Uterus (tissue), 4 donors: Measurements from ENCODE around the gene BICD1. TPM values are rescaled to one million over a fixed set of nuclear protein-coding genes. Genes with fewer than 3 reads are reported as not detected.

ENCODE experiments used
- DNase-seq, 2 donors: peaks; one replicate each; pipeline ENCODE4 v3.0.0-alpha.2; 2019 to 2020
- H3K27ac ChIP-seq, 2 donors: fragments of 200-600 bp; sonication (generic); 1 replicate in 1 of 2; 2 replicates in 1 of 2; pipeline ENCODE4 v1.5.1; 2016 to 2018
- H3K27me3 ChIP-seq, 2 donors: fragments of 200-600 bp; sonication (generic); one replicate each; pipeline ENCODE4 v1.5.1; 2018 to 2019; ENCODE audit warnings: control low read depth in 1 of 2
- H3K36me3 ChIP-seq, 2 donors: fragments of 200-600 bp; sonication (generic); one replicate each; pipeline ENCODE4 v1.5.1; 2019; ENCODE audit warnings: control low read depth in 1 of 2
- H3K4me1 ChIP-seq, 2 donors: fragments of 200-600 bp; sonication (generic); one replicate each; pipeline ENCODE4 v1.5.1; 2018 to 2019; ENCODE audit warnings: control low read depth in 1 of 2
- H3K4me3 ChIP-seq, 2 donors: fragments of 200-600 bp; sonication (generic); 1 replicate in 1 of 2; 2 replicates in 1 of 2; pipeline ENCODE4 v1.5.1; 2018 to 2019; ENCODE audit warnings: mild to moderate bottlenecking in 1 of 2
- H3K9me3 ChIP-seq, 2 donors: fragments of 200-600 bp; sonication (generic); one replicate each; pipeline ENCODE4 v1.5.1; 2019; ENCODE audit warnings: control low read depth in 1 of 2
- POLR2A ChIP-seq, 2 donors: fragments of 450-650 bp; IDR thresholded peaks; one replicate each; pipeline ENCODE4 v1.6.1; 2016; ENCODE audit warnings: antibody characterized with exemption in 2 of 2, mild to moderate bottlenecking in 1 of 2, moderate library complexity in 1 of 2
- intact Hi-C: fragments of 100-400 bp; cut with DNase I; formaldehyde crosslinking; loops from one replicate; pipeline ENCODE4 v1.15.1; 2023; ENCODE audit warnings: low total_unique reads
- total RNA-seq, 4 donors: library from RNA; depleted of rRNA in 3 of 4; stranded (reverse); fragments of >200 nt in 3 of 4; gene quantifications; one replicate each; pipeline versions ENCODE4 v1.1.0 to v1.2.4, GENCODE V29; 2014 to 2023
- TF ChIP-seq, protein P1 (sequence below), 4 experiments: fragments of 200-600 bp in 2 of 4; fragments of 450-650 bp in 2 of 4; sonication (generic) in 2 of 4; IDR thresholded peaks; one replicate each; pipeline ENCODE4 v1.5.1; 2016 to 2019; ENCODE audit warnings: antibody characterized with exemption in 4 of 4, mild to moderate bottlenecking in 2 of 4, moderate library complexity in 1 of 4
- donor health status: DM: yes; HTN: yes; CAD: no.

BICD1 gene
- total RNA-seq, 4 donors from 2014 or later = 19.4 to 219 (median 40.9) TPM

DNA sequence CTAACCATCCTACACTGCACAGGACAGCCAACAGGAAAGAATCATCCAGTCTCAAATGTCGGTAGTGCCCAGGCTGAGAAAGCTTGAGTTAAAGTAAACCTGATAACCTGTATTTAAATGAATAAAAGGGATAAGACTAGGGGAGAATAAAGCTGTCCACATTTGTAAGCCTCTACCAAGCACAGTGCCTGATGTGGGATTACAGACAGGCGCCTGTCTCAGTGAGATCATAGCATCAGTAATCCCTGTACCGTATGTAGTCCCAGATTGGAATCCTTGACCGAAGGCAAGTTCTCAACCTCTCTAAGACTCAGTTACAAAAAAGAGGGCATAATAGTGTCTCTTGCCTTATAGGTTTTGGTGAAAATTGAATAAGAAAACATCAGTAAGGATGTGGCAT is 59.9 kb downstream of the BICD1 start:
- H3K9me3 ChIP-seq = no peaks in the 10 kb centered on the region
- intact Hi-C loops = no loop called here
- no peak overlapping the region for H3K27ac ChIP-seq
- H3K4me3 ChIP-seq = no peak overlapping the region
- no peaks in the 10 kb centered on the region for H3K36me3 ChIP-seq
- no peak for DNase-seq
- no peak for TF ChIP-seq POLR2A (IDR thresholded peaks at IDR 0.05)
- TF ChIP-seq, protein P1, sequence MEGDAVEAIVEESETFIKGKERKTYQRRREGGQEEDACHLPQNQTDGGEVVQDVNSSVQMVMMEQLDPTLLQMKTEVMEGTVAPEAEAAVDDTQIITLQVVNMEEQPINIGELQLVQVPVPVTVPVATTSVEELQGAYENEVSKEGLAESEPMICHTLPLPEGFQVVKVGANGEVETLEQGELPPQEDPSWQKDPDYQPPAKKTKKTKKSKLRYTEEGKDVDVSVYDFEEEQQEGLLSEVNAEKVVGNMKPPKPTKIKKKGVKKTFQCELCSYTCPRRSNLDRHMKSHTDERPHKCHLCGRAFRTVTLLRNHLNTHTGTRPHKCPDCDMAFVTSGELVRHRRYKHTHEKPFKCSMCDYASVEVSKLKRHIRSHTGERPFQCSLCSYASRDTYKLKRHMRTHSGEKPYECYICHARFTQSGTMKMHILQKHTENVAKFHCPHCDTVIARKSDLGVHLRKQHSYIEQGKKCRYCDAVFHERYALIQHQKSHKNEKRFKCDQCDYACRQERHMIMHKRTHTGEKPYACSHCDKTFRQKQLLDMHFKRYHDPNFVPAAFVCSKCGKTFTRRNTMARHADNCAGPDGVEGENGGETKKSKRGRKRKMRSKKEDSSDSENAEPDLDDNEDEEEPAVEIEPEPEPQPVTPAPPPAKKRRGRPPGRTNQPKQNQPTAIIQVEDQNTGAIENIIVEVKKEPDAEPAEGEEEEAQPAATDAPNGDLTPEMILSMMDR (IDR thresholded peaks at IDR 0.05) = no peak
- no peaks in the 10 kb centered on the region for H3K4me1 ChIP-seq
- no peaks in the 10 kb centered on the region for H3K27me3 ChIP-seq

DNA sequence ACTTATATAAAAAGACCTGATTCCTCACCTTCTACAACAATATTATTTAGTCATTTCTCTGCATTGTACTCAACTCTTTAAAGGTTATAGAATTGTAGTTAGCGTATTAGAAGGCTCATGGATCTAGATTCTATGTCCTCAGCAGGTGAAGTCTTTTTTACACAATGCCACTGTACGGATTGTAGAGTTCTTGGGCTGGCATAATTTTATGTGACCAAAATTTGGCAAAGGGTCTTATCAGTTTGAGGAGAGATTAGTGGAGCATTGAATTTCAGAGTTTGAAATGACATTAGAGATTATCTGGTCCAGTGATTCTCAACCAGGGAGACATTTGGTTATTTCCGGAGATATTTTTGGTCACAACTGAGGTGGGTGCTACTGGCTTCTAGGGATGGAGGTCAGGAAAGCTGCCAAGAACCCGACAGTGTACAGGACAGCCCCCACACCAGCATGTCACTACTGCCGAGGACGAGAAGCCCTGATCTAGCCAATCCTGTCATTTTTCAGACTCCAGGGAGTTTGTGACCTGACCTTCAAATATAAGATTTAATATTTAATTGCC is 63.9 kb downstream of the BICD1 start:
- no peaks in the 10 kb centered on the region for H3K27me3 ChIP-seq
- no peak overlapping the region for H3K4me3 ChIP-seq
- no peaks in the 10 kb centered on the region for H3K9me3 ChIP-seq
- TF ChIP-seq POLR2A (IDR thresholded peaks at IDR 0.05) = no peak
- TF ChIP-seq, protein P1 (IDR thresholded peaks at IDR 0.05) = no peak
- H3K27ac ChIP-seq = no peak overlapping the region
- no peaks in the 10 kb centered on the region for H3K4me1 ChIP-seq
- intact Hi-C loops = no loop called here
- no peak for DNase-seq
- no peaks in the 10 kb centered on the region for H3K36me3 ChIP-seq

DNA sequence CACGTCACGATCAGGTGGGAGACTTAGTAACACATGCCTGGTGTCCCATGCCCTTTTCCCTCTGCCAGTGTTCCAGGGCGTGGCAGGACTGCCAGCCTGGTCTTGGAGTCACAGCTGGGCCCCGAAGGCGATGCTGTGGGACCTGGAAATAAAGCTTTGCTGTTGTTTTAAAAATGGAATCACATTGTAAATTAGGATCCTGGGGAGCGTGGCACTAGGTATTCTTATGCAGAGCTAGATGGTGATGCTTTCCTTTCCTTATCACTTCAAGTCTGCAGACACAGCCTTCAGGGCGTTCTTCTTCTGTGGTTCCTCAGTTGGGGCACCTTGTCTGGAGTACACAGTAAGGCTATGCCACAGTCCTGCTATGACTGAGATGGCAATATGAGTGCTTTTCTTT is 64.6 kb downstream of the BICD1 start:
- Histone ChIP-seq H3K4me1 (no peaks in the 10 kb centered on the region), H3K27me3 (no peaks in the 10 kb centered on the region), H3K36me3 (no peaks in the 10 kb centered on the region), H3K4me3 (no peak overlapping the region), H3K9me3 (no peaks in the 10 kb centered on the region), H3K27ac (no peak overlapping the region)
- no peak for TF ChIP-seq POLR2A (IDR thresholded peaks at IDR 0.05)
- TF ChIP-seq, protein P1 (IDR thresholded peaks at IDR 0.05) = no peak
- DNase-seq = no peak
- intact Hi-C loops = no loop called here

DNA sequence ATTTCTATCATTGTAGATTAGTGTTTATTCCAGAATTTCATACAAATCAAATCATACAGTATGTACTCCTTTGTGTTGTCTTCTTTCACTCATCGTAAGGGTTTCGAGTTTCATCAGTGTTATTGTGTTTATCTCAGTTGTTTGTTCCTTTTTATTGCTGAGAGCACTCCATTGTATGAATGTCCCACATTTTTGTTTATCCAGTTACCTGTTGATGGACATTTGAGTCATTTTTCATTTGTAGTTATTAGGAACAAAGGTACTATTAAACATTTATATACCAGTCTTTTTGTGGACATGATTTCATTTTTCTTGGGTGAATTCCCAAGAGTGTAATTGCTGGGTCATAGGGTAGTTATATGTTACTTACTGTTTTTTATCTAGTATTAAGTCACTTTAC is 70.0 kb downstream of the BICD1 start:
- TF ChIP-seq, protein P1 (IDR thresholded peaks at IDR 0.05) = no peak
- no peak for TF ChIP-seq POLR2A (IDR thresholded peaks at IDR 0.05)
- H3K4me1 ChIP-seq = no peaks in the 10 kb centered on the region
- H3K9me3 ChIP-seq = no peaks in the 10 kb centered on the region
- H3K27me3 ChIP-seq = no peaks in the 10 kb centered on the region
- no peak overlapping the region for H3K4me3 ChIP-seq
- no peak for DNase-seq
- H3K27ac ChIP-seq = no peak overlapping the region
- intact Hi-C loops = no loop called here
- H3K36me3 ChIP-seq = no peaks in the 10 kb centered on the region

DNA sequence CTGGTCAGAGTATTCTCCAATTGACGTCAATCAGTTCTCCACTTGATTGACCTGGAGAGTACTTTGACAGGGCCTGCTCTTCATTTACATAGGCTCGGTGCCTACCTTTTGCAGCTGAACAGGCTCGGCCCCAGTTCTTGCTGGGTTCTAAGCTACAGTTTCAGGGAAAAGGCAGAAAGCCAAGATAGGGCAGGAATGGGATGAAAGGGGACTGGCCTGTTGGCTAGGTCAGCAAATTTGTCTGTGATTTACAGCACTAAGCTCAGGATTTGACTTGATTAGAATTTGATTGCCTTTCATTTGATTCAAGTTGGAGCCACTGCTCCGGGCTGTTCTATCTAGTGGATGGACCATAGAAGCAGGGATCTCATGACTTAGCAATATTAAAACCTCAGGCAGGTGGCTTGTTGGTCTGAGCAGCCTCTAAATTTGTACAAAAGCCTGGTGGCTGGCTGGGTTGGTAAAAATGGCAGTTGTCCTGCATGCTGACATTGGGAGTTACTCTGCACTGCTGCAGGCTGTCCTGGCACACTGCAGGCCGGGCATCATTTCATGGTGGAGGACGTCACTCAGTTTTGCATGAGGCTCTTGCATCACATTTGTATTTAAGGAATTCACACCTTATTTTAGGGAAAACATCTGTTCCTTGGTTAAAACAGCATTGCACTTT is 71.8 kb downstream of the BICD1 start:
- Histone ChIP-seq H3K27ac (no peak overlapping the region), H3K9me3 (no peaks in the 10 kb centered on the region), H3K4me3 (no peak overlapping the region), H3K36me3 (no peaks in the 10 kb centered on the region), H3K4me1 (no peaks in the 10 kb centered on the region), H3K27me3 (no peaks in the 10 kb centered on the region)
- intact Hi-C loops = no loop called here
- no peak for DNase-seq
- TF ChIP-seq POLR2A (IDR thresholded peaks at IDR 0.05) = no peak
- TF ChIP-seq, protein P1 (IDR thresholded peaks at IDR 0.05) = no peak
